HepG2 (cell line): ENCODE measurements around the gene SLC2A6. TPM values are rescaled to one million over a fixed set of nuclear protein-coding genes. Genes with fewer than 3 reads are reported as not detected.

Source experiments
- BCL6 ChIP-seq: IDR thresholded peaks from 2 replicates; pipeline ENCODE4 v1.6.1; 2016; ENCODE audit warnings: missing genetic modification reagents, missing compliant biosample characterization
- BRD4 ChIP-seq: sonication (generic); formaldehyde crosslinking; IDR thresholded peaks from 2 replicates; pipeline ENCODE4 v1.4.0; 2020; ENCODE audit warnings: missing genetic modification reagents
- CREB1 ChIP-seq, 2 experiments: fragments of 450-650 bp in 1 of 2; IDR thresholded peaks; 2 replicates each; pipeline ENCODE4 v1.6.1; 2016 to 2017; ENCODE audit warnings: control low read depth in 1 of 2, mild to moderate bottlenecking in 1 of 2, missing compliant biosample characterization in 1 of 2, missing genetic modification characterization in 1 of 2
- DR1 ChIP-seq: sonication (generic); formaldehyde crosslinking; IDR thresholded peaks from 2 replicates; pipeline ENCODE4 v1.8.0; 2021; ENCODE audit warnings: mild to moderate bottlenecking, missing genetic modification reagents, inconsistent platforms
- ELF3 ChIP-seq: IDR thresholded peaks from 2 replicates; pipeline ENCODE4 v1.6.1; 2016; ENCODE audit warnings: missing genetic modification reagents, missing compliant biosample characterization
- HCFC1 ChIP-seq: fragments of 150-350 bp; IDR thresholded peaks from 2 replicates; pipeline ENCODE4 v1.6.1; 2014; ENCODE audit warnings: low read depth, low read length
- HNF4A ChIP-seq: sonication (generic); formaldehyde crosslinking; IDR thresholded peaks from 2 replicates; pipeline ENCODE4 v1.4.0; 2020; ENCODE audit warnings: missing genetic modification reagents
- HOXA7 ChIP-seq: sonication (generic); formaldehyde crosslinking; IDR thresholded peaks from 2 replicates; pipeline ENCODE4 v1.8.1; 2022; ENCODE audit warnings: mild to moderate bottlenecking, missing genetic modification reagents, moderate library complexity
- KDM5A ChIP-seq: fragments of 200-600 bp; sonication (generic); IDR thresholded peaks from 2 replicates; pipeline ENCODE4 v1.7.0; 2018; ENCODE audit warnings: antibody characterized with exemption, mild to moderate bottlenecking, low read length, borderline replicate concordance
- PHF20 ChIP-seq: sonication (generic); formaldehyde crosslinking; IDR thresholded peaks from 2 replicates; pipeline ENCODE4 v1.5.0; 2020; ENCODE audit warnings: mild to moderate bottlenecking, missing genetic modification reagents
- SIX1 ChIP-seq: sonication (generic); formaldehyde crosslinking; IDR thresholded peaks from 2 replicates; pipeline ENCODE4 v1.4.0; 2020; ENCODE audit warnings: missing genetic modification reagents, borderline replicate concordance
- SKI ChIP-seq: fragments of 450-650 bp; IDR thresholded peaks from one replicate; pipeline ENCODE4 v1.6.1; 2018; ENCODE audit warnings: mild to moderate bottlenecking; ENCODE audit not compliant: partially characterized antibody
- SP140L ChIP-seq: sonication (generic); formaldehyde crosslinking; IDR thresholded peaks from 2 replicates; pipeline ENCODE4 v1.4.0; 2020; ENCODE audit warnings: missing genetic modification reagents, borderline replicate concordance
- ZNF878 ChIP-seq: sonication (generic); formaldehyde crosslinking; IDR thresholded peaks from 2 replicates; pipeline ENCODE4 v1.8.1; 2023; ENCODE audit warnings: mild to moderate bottlenecking, missing genetic modification reagents, moderate library complexity
- ZSCAN29 ChIP-seq: sonication (generic); formaldehyde crosslinking; conservative IDR thresholded peaks from 2 replicates; pipeline ENCODE4 v1.4.0; 2020; ENCODE audit warnings: mild to moderate bottlenecking, missing genetic modification reagents
- polyA plus RNA-seq, 8 experiments: library from polyadenylated mRNA; depleted of rRNA in 3 of 8; stranded (reverse) in 7 of 8; unstranded in 1 of 8; fragments of >200 nt; fragmentation: Illumina TruSeq in 4 of 8; extraction: Trizol in 4 of 8; gene quantifications; 2 replicates each; pipeline versions ENCODE4 v1.2.1 to v1.2.3, GENCODE V29; 2011 to 2016; ENCODE audit warnings: low read depth in 4 of 8, missing spikeins in 1 of 8, mixed read lengths in 1 of 8; ENCODE audit not compliant: insufficient read depth in 1 of 8
- total RNA-seq, 5 experiments: library from RNA; depleted of rRNA; stranded (reverse); fragments of >200 nt; fragmentation: Illumina TruSeq; extraction: Trizol; gene quantifications; 2 replicates each; pipeline ENCODE4 v1.2.3, GENCODE V29; 2016; ENCODE audit warnings: low read depth in 1 of 5
- TF ChIP-seq, protein P1 (sequence below): sonication (generic); formaldehyde crosslinking; IDR thresholded peaks from 2 replicates; pipeline ENCODE4 v1.4.0; 2020; ENCODE audit warnings: low read depth, mild to moderate bottlenecking, missing genetic modification reagents
- TF ChIP-seq, protein P2 (sequence below): sonication (generic); formaldehyde crosslinking; IDR thresholded peaks from 2 replicates; pipeline ENCODE4 v1.4.0; 2020; ENCODE audit warnings: missing genetic modification reagents, borderline replicate concordance
- TF ChIP-seq, protein P3 (sequence below): sonication (generic); formaldehyde crosslinking; IDR thresholded peaks from 2 replicates; pipeline ENCODE4 v1.4.0; 2020; ENCODE audit warnings: missing genetic modification reagents
- TF ChIP-seq, protein P4 (sequence below): sonication (generic); formaldehyde crosslinking; IDR thresholded peaks from 2 replicates; pipeline ENCODE4 v1.4.0; 2020; ENCODE audit warnings: missing genetic modification reagents, low read depth, mild to moderate bottlenecking, borderline replicate concordance
- TF ChIP-seq, protein P5 (sequence below): sonication (generic); formaldehyde crosslinking; IDR thresholded peaks from 2 replicates; pipeline ENCODE4 v1.8.1; 2023; ENCODE audit warnings: mild to moderate bottlenecking, missing genetic modification reagents

SLC2A6 gene
- total and polyA plus RNA-seq, 2 of the 13 experiments (the other 11 are each of a cell fraction or from before 2014, with no cell fraction given) = 4.1 to 15.0 TPM

DNA sequence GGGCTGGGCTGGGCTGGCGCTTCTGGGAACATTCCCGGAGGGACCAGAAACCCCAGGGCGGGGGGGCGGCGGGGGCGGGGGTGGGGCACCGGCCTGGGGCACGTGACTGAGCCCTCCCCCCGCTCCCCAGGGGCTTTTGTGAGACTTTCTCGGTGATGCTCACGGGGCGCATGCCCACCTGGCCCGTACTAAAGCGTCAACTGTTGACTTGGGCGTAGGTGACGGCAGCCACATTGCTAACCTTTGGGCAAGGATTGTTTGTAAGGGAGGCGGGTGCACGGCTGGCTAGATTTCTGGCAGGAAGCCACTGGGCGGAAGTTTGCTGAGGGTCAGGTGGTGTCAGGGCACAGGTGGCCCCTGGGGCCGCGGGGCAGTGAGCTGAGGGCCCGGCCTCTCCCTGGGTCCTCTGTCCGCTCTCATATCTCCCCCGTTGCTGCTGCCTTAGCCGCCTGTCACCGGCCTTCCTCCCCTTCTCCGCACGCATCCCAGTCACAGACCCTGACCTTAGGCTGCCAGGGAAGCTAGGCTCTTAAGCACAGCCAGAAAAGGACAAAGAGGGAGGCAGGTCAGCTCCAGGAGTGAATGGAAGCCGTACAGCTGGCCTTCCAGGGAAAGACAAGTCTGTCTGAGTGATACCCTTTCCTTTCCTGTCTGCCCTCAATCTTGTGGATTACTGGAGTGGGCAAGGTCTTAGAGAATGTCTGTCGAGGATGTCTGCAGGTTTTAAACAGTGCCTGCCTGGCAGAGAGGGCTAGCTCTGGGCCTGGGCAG, 18.3 kb downstream of the SLC2A6 start (continued):
- TF ChIP-seq, protein P1, sequence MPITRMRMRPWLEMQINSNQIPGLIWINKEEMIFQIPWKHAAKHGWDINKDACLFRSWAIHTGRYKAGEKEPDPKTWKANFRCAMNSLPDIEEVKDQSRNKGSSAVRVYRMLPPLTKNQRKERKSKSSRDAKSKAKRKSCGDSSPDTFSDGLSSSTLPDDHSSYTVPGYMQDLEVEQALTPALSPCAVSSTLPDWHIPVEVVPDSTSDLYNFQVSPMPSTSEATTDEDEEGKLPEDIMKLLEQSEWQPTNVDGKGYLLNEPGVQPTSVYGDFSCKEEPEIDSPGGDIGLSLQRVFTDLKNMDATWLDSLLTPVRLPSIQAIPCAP (CRISPR knock-in tag) = no peak
- TF ChIP-seq HNF4A (CRISPR knock-in tag) = peak; percentile 85
- peak; percentile 24; the same call in 1 of the 2 replicates for TF ChIP-seq BCL6 (CRISPR knock-in tag)
- peak; percentile 12; the same call in 1 of the 2 replicates for TF ChIP-seq SIX1
- peak; percentile 75 for TF ChIP-seq PHF20
- no peak for TF ChIP-seq HCFC1
- no peak for TF ChIP-seq HOXA7
- no peak for TF ChIP-seq SP140L (CRISPR knock-in tag)
- no peak for TF ChIP-seq DR1 (CRISPR knock-in tag)
- TF ChIP-seq ZNF878 (CRISPR knock-in tag) = no peak
- peak; percentile 82 for TF ChIP-seq ELF3 (CRISPR knock-in tag)
- 0 out of 2 replicates have a peak, but pooled peaks have one; percentile 38 for TF ChIP-seq BRD4 (CRISPR knock-in tag)
- TF ChIP-seq, protein P2, sequence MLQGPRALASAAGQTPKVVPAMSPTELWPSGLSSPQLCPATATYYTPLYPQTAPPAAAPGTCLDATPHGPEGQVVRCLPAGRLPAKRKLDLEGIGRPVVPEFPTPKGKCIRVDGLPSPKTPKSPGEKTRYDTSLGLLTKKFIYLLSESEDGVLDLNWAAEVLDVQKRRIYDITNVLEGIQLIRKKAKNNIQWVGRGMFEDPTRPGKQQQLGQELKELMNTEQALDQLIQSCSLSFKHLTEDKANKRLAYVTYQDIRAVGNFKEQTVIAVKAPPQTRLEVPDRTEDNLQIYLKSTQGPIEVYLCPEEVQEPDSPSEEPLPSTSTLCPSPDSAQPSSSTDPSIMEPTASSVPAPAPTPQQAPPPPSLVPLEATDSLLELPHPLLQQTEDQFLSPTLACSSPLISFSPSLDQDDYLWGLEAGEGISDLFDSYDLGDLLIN = no peak
- no peak for TF ChIP-seq ZSCAN29 (CRISPR knock-in tag)
- TF ChIP-seq, protein P3, sequence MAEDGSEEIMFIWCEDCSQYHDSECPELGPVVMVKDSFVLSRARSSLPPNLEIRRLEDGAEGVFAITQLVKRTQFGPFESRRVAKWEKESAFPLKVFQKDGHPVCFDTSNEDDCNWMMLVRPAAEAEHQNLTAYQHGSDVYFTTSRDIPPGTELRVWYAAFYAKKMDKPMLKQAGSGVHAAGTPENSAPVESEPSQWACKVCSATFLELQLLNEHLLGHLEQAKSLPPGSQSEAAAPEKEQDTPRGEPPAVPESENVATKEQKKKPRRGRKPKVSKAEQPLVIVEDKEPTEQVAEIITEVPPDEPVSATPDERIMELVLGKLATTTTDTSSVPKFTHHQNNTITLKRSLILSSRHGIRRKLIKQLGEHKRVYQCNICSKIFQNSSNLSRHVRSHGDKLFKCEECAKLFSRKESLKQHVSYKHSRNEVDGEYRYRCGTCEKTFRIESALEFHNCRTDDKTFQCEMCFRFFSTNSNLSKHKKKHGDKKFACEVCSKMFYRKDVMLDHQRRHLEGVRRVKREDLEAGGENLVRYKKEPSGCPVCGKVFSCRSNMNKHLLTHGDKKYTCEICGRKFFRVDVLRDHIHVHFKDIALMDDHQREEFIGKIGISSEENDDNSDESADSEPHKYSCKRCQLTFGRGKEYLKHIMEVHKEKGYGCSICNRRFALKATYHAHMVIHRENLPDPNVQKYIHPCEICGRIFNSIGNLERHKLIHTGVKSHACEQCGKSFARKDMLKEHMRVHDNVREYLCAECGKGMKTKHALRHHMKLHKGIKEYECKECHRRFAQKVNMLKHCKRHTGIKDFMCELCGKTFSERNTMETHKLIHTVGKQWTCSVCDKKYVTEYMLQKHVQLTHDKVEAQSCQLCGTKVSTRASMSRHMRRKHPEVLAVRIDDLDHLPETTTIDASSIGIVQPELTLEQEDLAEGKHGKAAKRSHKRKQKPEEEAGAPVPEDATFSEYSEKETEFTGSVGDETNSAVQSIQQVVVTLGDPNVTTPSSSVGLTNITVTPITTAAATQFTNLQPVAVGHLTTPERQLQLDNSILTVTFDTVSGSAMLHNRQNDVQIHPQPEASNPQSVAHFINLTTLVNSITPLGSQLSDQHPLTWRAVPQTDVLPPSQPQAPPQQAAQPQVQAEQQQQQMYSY (CRISPR knock-in tag) = no peak
- no peak for TF ChIP-seq KDM5A
- peak; percentile 60 for TF ChIP-seq SKI
- TF ChIP-seq, protein P4, sequence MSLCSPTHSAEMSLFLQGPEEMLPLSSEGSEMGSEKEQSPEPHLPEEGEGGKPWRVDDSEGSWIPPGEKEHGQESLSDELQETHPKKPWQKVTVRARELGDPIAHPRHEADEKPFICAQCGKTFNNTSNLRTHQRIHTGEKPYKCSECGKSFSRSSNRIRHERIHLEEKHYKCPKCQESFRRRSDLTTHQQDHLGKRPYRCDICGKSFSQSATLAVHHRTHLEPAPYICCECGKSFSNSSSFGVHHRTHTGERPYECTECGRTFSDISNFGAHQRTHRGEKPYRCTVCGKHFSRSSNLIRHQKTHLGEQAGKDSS (CRISPR knock-in tag) = peak; percentile 31; the same call in 1 of the 2 replicates
- TF ChIP-seq, protein P5, sequence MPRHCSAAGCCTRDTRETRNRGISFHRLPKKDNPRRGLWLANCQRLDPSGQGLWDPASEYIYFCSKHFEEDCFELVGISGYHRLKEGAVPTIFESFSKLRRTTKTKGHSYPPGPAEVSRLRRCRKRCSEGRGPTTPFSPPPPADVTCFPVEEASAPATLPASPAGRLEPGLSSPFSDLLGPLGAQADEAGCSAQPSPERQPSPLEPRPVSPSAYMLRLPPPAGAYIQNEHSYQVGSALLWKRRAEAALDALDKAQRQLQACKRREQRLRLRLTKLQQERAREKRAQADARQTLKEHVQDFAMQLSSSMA (CRISPR knock-in tag) = no peak
- TF ChIP-seq CREB1 (IDR thresholded peaks at IDR 0.05) = peak; percentile 45; the same call in 1 of the 2 replicates
- TF ChIP-seq CREB1 (CRISPR knock-in tag; IDR thresholded peaks at IDR 0.05) = no peak
